ENCODE results near the gene ADAM12.

The ADAM12 gene

DNA sequence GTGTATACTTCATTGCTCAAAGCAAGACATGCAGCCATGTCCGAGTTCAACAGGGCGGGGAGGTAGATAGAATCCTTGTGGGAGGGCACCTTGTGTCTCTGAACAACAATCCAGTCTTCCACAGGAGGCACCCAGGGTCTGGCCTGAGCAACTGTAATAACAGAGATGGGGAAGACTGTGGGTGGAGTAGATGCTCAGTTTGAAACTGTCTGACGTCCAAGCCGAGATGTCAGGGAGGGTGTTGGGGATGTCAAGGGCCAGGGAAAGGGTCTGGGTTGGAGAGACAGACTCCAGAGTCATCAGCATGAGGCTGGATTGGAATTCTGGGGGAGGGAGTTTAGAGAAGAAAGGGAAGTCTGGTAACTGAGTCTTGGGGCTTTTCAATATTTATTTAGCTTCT, 403.9 kb downstream of the ADAM12 start:
- no peak for DNase-seq (ENCODE audit: low read depth)
- no peak for TF ChIP-seq CTCF (IDR thresholded peaks at IDR 0.05; ENCODE audit: control insufficient read depth, insufficient read depth, low read depth, low read length, missing control alignments)
- H3K4me3 ChIP-seq (ENCODE audit: control insufficient read depth, low read depth, low read length) = no peak overlapping the region

DNA sequence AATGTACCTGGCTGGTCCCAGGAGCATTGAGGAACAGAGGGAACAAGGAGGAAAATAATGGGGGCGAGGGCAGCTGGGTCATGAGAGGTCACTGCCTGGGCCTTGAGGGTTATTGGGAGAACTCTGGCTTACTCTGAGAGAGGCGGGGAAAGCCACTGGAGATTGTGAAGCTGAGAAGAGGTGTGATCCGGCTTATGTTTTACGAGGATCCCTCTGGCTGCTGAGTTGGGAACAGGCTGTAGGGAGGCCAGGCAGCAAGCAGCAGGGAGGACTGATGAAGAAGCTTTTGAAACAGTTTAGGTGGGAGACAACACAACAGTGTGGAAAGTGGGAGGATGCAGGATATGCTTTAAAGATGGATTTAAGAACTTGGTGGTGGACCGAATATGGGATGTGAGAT, 404.6 kb downstream of the ADAM12 start:
- DNase-seq (ENCODE audit: low read depth) = no peak
- TF ChIP-seq CTCF (IDR thresholded peaks at IDR 0.05; ENCODE audit: control insufficient read depth, insufficient read depth, low read depth, low read length, missing control alignments) = no peak
- no peak overlapping the region for H3K4me3 ChIP-seq (ENCODE audit: control insufficient read depth, low read depth, low read length)

DNA sequence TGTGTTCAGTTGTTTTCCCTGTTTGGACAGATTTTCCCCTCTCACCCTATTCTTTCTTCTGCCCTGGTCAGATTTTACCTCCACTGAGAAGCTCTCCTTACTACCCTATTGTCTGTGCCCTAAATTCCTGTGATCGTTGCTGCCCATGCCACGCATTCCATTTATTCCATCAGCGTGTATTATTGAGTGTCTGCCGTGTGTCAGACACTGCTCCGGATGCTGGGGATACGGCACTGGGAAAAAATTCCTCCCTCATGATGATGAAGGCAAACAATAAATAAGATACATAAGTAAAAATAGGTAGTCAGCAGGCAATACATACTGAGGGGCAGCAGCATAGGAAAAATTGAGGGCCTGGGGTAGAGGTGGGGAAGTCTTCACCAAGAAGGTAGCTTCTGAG, 405.1 kb downstream of the ADAM12 start:
- H3K4me3 ChIP-seq (ENCODE audit: control insufficient read depth, low read depth, low read length) = no peak overlapping the region
- no peak for DNase-seq (ENCODE audit: low read depth)
- TF ChIP-seq CTCF (IDR thresholded peaks at IDR 0.05; ENCODE audit: control insufficient read depth, insufficient read depth, low read depth, low read length, missing control alignments) = no peak

DNA sequence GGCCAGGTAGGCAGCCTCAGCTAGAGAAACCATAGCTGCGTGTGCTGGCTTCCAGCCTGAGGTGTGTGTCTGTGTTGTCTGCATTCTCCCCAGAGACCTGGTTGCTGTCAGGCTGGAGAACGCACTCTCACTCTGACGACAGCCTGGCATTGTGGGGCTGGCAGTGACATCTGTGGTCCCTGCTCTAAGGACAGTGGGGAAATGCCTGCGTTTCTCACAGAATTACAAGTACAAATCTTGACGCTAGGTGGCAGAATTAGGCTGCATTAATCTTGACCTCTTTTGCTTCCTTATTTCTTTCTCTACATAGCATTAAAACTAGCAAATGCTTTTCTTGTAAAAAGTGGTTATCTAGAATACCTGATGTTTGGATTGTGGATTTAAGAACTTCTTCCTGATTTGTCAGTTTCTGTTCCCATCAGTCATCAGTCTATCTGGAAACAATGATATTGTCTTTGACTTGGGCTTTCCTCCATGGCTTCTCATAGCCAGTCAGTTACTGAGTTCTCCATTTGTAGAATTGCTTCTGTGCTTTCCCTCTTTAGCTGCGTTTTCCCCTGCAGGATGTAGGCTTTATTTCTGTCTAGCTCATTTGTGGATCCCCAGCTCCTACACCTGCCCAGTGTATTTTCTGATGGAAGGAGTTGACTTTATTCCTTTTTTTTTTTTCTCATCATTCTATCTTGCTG, 405.9 kb downstream of the ADAM12 start:
- peak; percentile 37 for DNase-seq (ENCODE audit: low read depth)
- peak; percentile 45 for TF ChIP-seq CTCF (IDR thresholded peaks at IDR 0.05; ENCODE audit: control insufficient read depth, insufficient read depth, low read depth, low read length, missing control alignments)
- H3K4me3 ChIP-seq (ENCODE audit: control insufficient read depth, low read depth, low read length) = no peak overlapping the region

DNA sequence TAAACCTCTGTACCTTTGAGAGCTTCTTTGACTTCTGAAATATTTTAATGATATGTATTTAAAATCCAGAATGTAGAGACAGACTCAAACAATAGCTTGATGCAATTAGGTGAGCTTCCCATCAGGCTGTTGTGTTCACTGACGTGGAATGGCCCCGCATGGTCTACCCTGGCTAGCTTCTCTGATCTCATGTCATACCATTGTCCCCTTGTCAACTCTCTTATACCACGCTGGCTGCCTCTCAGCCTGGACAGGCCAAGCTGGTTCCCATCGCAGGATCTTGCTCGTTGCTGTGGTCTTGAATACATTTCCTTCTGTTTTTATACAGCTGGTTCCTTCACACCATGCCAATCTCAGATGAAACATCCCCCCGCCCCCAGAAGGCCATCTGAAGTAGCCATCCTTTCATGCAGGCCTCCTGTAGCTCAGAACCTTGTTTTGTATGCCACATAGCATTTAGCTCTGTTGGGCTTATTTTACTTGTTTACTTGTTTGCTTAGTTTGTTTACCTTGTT, 407.7 kb downstream of the ADAM12 start:
- no peak for TF ChIP-seq CTCF (IDR thresholded peaks at IDR 0.05; ENCODE audit: control insufficient read depth, insufficient read depth, low read depth, low read length, missing control alignments)
- no peak for DNase-seq (ENCODE audit: low read depth)
- H3K4me3 ChIP-seq (ENCODE audit: control insufficient read depth, low read depth, low read length) = no peak overlapping the region

DNA sequence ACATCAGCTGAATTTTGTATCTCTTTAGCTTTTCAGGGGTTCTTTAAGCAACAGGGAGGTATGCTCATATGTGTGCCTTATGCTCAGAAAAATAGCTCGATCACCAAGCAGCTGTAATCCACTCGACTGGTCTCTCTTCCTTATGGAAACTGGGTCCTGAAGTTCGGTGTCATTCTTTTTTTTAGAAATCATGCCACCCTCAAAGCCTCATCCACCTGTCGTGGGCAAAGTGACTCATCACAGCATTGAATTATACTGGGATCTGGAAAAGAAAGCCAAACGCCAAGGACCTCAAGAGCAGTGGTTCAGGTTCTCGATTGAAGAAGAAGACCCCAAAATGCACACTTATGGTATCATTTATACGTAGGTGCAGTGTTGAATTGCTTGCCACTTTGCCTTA, 408.3 kb downstream of the ADAM12 start:
- no peak overlapping the region for H3K4me3 ChIP-seq (ENCODE audit: control insufficient read depth, low read depth, low read length)
- no peak for TF ChIP-seq CTCF (IDR thresholded peaks at IDR 0.05; ENCODE audit: control insufficient read depth, insufficient read depth, low read depth, low read length, missing control alignments)
- DNase-seq (ENCODE audit: low read depth) = no peak
